ENCODE measurements around the gene KLK6.

GRCh38 chr19:51012661-51013190 lies 43.3 kb upstream of the KLK6 start:
- no peak for TF ChIP-seq TAF1 (IDR thresholded peaks at IDR 0.05; ENCODE audit: low read depth, low read length)
- TF ChIP-seq POLR2A (IDR thresholded peaks at IDR 0.05; ENCODE audit: low read depth, low read length): no peak
- TF ChIP-seq POLR2AphosphoS5 (IDR thresholded peaks at IDR 0.05; ENCODE audit: low read depth, low read length): no peak
- TF ChIP-seq PAX5 (IDR thresholded peaks at IDR 0.05; ENCODE audit: insufficient read depth, low read length, severe bottlenecking): no peak
- TF ChIP-seq SPI1 (IDR thresholded peaks at IDR 0.05; ENCODE audit: low read depth, low read length): no peak
- TF ChIP-seq POU2F2 (IDR thresholded peaks at IDR 0.05; ENCODE audit: low read depth, low read length): no peak
